Fibroblast of lung (primary cell): ENCODE data around the gene GNB4. TPM values are rescaled to one million over a fixed set of nuclear protein-coding genes. Genes with fewer than 3 reads are reported as not detected.

ENCODE experiments used
- DNase-seq, 2 donors: peaks; one replicate each; pipeline versions ENCODE4 v3.0.0 to v3.0.0-alpha.2; 2010; ENCODE audit warnings: low read depth in 2 of 2
- H2AFZ ChIP-seq: 2 replicates; pipeline ENCODE4 v1.5.1; 2012; ENCODE audit warnings: low read length, control low read depth, inconsistent platforms
- H3K27ac ChIP-seq: 2 replicates; pipeline ENCODE4 v1.5.1; 2011; ENCODE audit warnings: low read length, control low read depth; ENCODE audit not compliant: insufficient read depth
- H3K27me3 ChIP-seq: 2 replicates; pipeline ENCODE4 v1.5.1; 2011; ENCODE audit warnings: mild to moderate bottlenecking, low read length; ENCODE audit not compliant: control insufficient read depth, insufficient read depth
- H3K36me3 ChIP-seq: 2 replicates; pipeline ENCODE4 v1.5.1; 2011; ENCODE audit warnings: low read length; ENCODE audit not compliant: control insufficient read depth, insufficient read depth
- H3K4me1 ChIP-seq: 2 replicates; pipeline ENCODE4 v1.5.1; 2011; ENCODE audit warnings: low read length; ENCODE audit not compliant: control insufficient read depth, insufficient read depth; ENCODE audit errors: extremely low read depth
- H3K4me2 ChIP-seq: 2 replicates; pipeline ENCODE4 v1.5.1; 2011; ENCODE audit warnings: low read length, control low read depth; ENCODE audit not compliant: insufficient read depth; ENCODE audit errors: extremely low read depth
- H3K4me3 ChIP-seq, 4 experiments: fragments of 200-600 bp in 1 of 4; sonication (generic) in 1 of 4; replicated peaks in 1 of 4; 2 replicates each; pipeline ENCODE4 v1.5.1; 2011 to 2016; ENCODE audit warnings: low read length in 4 of 4, low read depth in 3 of 4, mild to moderate bottlenecking in 3 of 4, control low read depth in 2 of 4, inconsistent platforms in 1 of 4, mixed read lengths in 1 of 4; ENCODE audit not compliant: insufficient read depth in 1 of 4; ENCODE audit errors: control extremely low read depth in 1 of 4
- H3K79me2 ChIP-seq: 2 replicates; pipeline ENCODE4 v1.5.1; 2012; ENCODE audit warnings: mild to moderate bottlenecking, low read length, inconsistent platforms; ENCODE audit not compliant: control insufficient read depth, insufficient read depth
- H3K9ac ChIP-seq: 2 replicates; pipeline ENCODE4 v1.5.1; 2011; ENCODE audit warnings: mild to moderate bottlenecking, low read length, control low read depth; ENCODE audit not compliant: insufficient read depth
- H3K9me3 ChIP-seq: 2 replicates; pipeline ENCODE4 v1.5.1; 2012; ENCODE audit warnings: low read depth, low read length; ENCODE audit not compliant: control insufficient read depth, insufficient read depth
- H4K20me1 ChIP-seq: 2 replicates; pipeline ENCODE4 v1.5.1; 2011; ENCODE audit warnings: low read length; ENCODE audit not compliant: control insufficient read depth, insufficient read depth; ENCODE audit errors: extremely low read depth
- CTCF ChIP-seq, 2 donors: IDR thresholded peaks in 1 of 2; conservative IDR thresholded peaks in 1 of 2; 1 replicate in 1 of 2; 2 replicates in 1 of 2; pipeline ENCODE4 v1.5.1; 2011 to 2012; ENCODE audit warnings: low read length in 2 of 2, control low read depth in 1 of 2, inconsistent platforms in 1 of 2, low read depth in 1 of 2, mild to moderate bottlenecking in 1 of 2
- EZH2 ChIP-seq: IDR thresholded peaks from 2 replicates; pipeline ENCODE4 v1.5.1; 2012; ENCODE audit warnings: low read length, control low read depth, mild to moderate bottlenecking; ENCODE audit errors: missing control alignments
- polyA plus RNA-seq, 2 donors: library from polyadenylated mRNA; depleted of rRNA in 1 of 2; stranded (reverse) in 1 of 2; unstranded in 1 of 2; fragments of >200 nt; gene quantifications; 2 replicates each; pipeline ENCODE4 v1.2.1, GENCODE V29; 2011 to 2012; ENCODE audit warnings: missing spikeins in 1 of 2
- total RNA-seq: library from RNA; depleted of rRNA; stranded (reverse); fragments of >200 nt; gene quantifications from 2 replicates; pipeline ENCODE4 v1.2.1, GENCODE V29; 2014

GNB4 gene
- total and polyA plus RNA-seq, 2 donors (not counting 1 experiment from before 2014, with no cell fraction given) = 55.7 to 83.1 TPM

DNA sequence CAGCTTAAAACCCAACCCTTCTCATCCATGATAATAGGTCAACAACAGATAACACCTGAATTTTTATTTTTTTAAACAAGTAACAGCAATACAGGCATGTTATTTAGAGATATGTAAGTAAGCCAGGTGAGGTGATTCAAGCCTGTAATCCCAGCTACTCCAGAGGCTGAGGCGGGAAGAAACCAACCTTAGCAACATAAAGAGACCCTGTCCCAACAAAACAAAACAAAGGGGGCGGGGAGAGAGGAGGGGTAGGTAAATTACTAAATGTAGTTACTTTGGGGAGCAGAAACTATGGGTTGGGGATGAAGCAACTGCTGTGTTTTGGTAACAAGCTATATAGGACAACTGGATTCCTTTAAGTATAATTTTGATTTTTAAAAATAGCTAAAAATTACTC, 47.0 kb downstream of the GNB4 start:
- Histone ChIP-seq H3K79me2 (no peaks in the 10 kb centered on the region), H3K9me3 (no peaks in the 10 kb centered on the region), H3K4me2 (no peak overlapping the region), H3K27me3 (no peaks in the 10 kb centered on the region), H4K20me1 (no peaks in the 10 kb centered on the region), H3K36me3 (no peaks in the 10 kb centered on the region), H3K27ac (no peak overlapping the region), H3K4me3 (no peak overlapping the region), H3K4me1 (no peaks in the 10 kb centered on the region), H2AFZ (no peak overlapping the region), H3K9ac (no peak overlapping the region)
- TF ChIP-seq CTCF (conservative IDR thresholded peaks at IDR 0.05 in 1 of 2, IDR thresholded peaks at IDR 0.05 in 1 of 2; ENCODE audit: low read depth in 1 of 2, low read length in 2 of 2) (no peak), EZH2 (no peak)
- DNase-seq = no peak

- DNase-seq = no peak
- H2AFZ ChIP-seq = no peak overlapping the region
- no peaks in the 10 kb centered on the region for H3K9me3 ChIP-seq
- H4K20me1 ChIP-seq = no peaks in the 10 kb centered on the region
- no peak overlapping the region for H3K27ac ChIP-seq
- no peak overlapping the region for H3K4me3 ChIP-seq
- H3K4me1 ChIP-seq = no peaks in the 10 kb centered on the region
- H3K79me2 ChIP-seq = no peaks in the 10 kb centered on the region
- TF ChIP-seq CTCF (conservative IDR thresholded peaks at IDR 0.05 in 1 of 2, IDR thresholded peaks at IDR 0.05 in 1 of 2; ENCODE audit: low read depth in 1 of 2, low read length in 2 of 2) = no peak
- TF ChIP-seq EZH2 = no peak
- no peaks in the 10 kb centered on the region for H3K27me3 ChIP-seq
- H3K9ac ChIP-seq = no peak overlapping the region
- H3K36me3 ChIP-seq = peaks cover under 1% of the 10 kb centered on the region
- H3K4me2 ChIP-seq = no peak overlapping the region
Measured at GRCh38 chr3:179402963-179403362, 48.3 kb downstream of the GNB4 start.

GRCh38 chr3:179401561-179401960, 49.7 kb downstream of the GNB4 start:
- TF ChIP-seq EZH2 (no peak), CTCF (conservative IDR thresholded peaks at IDR 0.05 in 1 of 2, IDR thresholded peaks at IDR 0.05 in 1 of 2; ENCODE audit: low read depth in 1 of 2, low read length in 2 of 2) (no peak)
- Histone ChIP-seq H3K9ac (no peak overlapping the region), H3K4me3 (no peak overlapping the region), H2AFZ (no peak overlapping the region), H3K79me2 (no peaks in the 10 kb centered on the region), H3K9me3 (no peaks in the 10 kb centered on the region), H3K4me2 (no peak overlapping the region), H3K4me1 (no peaks in the 10 kb centered on the region), H3K27ac (no peak overlapping the region), H3K36me3 (peaks cover 4% of the 10 kb centered on the region), H4K20me1 (no peaks in the 10 kb centered on the region), H3K27me3 (no peaks in the 10 kb centered on the region)
- peak in 1 of 2 donors; percentile 70 for DNase-seq
